HFFc6 (cell line): ENCODE results near the gene CNGB1. TPM values are rescaled to one million over a fixed set of nuclear protein-coding genes. Genes with fewer than 3 reads are reported as not detected.

Experiments used
- DNase-seq: peaks from one replicate; pipeline ENCODE4 v3.0.0-alpha.2; 2018
- H3K27ac Mint-ChIP-seq: 2 replicates; pipeline ENCODE4 v1.8.0; 2020; ENCODE audit warnings: mild to moderate bottlenecking, mixed read lengths
- H3K27me3 Mint-ChIP-seq: 2 replicates; pipeline ENCODE4 v1.8.0; 2021; ENCODE audit warnings: mild to moderate bottlenecking, moderate library complexity, mixed read lengths; ENCODE audit not compliant: insufficient read depth
- H3K36me3 Mint-ChIP-seq: 2 replicates; pipeline ENCODE4 v1.8.0; 2021; ENCODE audit warnings: low read depth, mixed read lengths
- H3K4me1 Mint-ChIP-seq: 2 replicates; pipeline ENCODE4 v1.8.0; 2020; ENCODE audit warnings: low read depth, mixed read lengths
- H3K4me3 Mint-ChIP-seq: 2 replicates; pipeline ENCODE4 v1.8.0; 2020; ENCODE audit warnings: mild to moderate bottlenecking, moderate library complexity, mixed read lengths
- H3K9me3 Mint-ChIP-seq: 2 replicates; pipeline ENCODE4 v1.8.0; 2020; ENCODE audit warnings: mild to moderate bottlenecking, mixed read lengths
- total RNA-seq, 6 experiments: library from RNA; stranded (reverse); fragmentation: NEBNext Ultra II Directional; extraction: Animal tissue kit (Norgen Biotek cat#: 25700); gene quantifications; 2 replicates in 1 of 6; 3 replicates in 5 of 6; pipeline ENCODE4 v1.2.3, GENCODE V29; 2021
- TF ChIP-seq, protein P1 (sequence below): fragments of 200-600 bp; sonication (generic); IDR thresholded peaks from 2 replicates; pipeline ENCODE4 v1.5.0; 2021; ENCODE audit warnings: antibody characterized with exemption, mild to moderate bottlenecking

CNGB1 gene
- total RNA-seq, 6 experiments from 2014 or later, result 0.02 TPM; not detected in 5

DNA sequence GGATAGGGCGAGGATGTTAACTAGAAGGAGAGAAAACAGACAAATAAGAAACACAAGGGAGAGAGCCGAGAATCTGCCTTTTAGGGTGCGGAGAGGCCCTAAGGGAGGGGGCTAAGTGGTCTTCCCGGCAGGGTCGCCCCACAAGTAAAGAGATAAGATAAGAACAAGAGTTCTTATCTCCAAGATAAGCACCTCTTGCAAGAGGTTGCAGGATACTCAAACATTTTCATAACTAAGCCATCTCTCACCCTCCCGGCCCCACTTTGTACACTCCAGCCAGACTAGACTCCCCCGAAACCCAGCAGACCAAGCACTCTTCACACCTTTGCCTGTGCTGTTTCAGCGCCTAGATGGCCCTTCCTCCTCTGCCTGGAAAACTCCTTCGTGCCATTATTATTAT lies 15.3 kb upstream of the CNGB1 start:
- DNase-seq, result no peak
- TF ChIP-seq, protein P1, sequence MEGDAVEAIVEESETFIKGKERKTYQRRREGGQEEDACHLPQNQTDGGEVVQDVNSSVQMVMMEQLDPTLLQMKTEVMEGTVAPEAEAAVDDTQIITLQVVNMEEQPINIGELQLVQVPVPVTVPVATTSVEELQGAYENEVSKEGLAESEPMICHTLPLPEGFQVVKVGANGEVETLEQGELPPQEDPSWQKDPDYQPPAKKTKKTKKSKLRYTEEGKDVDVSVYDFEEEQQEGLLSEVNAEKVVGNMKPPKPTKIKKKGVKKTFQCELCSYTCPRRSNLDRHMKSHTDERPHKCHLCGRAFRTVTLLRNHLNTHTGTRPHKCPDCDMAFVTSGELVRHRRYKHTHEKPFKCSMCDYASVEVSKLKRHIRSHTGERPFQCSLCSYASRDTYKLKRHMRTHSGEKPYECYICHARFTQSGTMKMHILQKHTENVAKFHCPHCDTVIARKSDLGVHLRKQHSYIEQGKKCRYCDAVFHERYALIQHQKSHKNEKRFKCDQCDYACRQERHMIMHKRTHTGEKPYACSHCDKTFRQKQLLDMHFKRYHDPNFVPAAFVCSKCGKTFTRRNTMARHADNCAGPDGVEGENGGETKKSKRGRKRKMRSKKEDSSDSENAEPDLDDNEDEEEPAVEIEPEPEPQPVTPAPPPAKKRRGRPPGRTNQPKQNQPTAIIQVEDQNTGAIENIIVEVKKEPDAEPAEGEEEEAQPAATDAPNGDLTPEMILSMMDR, result no peak
- Mint-ChIP-seq H3K4me1 (no peaks in the 10 kb centered on the region), H3K36me3 (no peaks in the 10 kb centered on the region), H3K27ac (no peak overlapping the region), H3K4me3 (no peak overlapping the region), H3K27me3 (peaks cover 23% of the 10 kb centered on the region), H3K9me3 (no peaks in the 10 kb centered on the region)

DNA sequence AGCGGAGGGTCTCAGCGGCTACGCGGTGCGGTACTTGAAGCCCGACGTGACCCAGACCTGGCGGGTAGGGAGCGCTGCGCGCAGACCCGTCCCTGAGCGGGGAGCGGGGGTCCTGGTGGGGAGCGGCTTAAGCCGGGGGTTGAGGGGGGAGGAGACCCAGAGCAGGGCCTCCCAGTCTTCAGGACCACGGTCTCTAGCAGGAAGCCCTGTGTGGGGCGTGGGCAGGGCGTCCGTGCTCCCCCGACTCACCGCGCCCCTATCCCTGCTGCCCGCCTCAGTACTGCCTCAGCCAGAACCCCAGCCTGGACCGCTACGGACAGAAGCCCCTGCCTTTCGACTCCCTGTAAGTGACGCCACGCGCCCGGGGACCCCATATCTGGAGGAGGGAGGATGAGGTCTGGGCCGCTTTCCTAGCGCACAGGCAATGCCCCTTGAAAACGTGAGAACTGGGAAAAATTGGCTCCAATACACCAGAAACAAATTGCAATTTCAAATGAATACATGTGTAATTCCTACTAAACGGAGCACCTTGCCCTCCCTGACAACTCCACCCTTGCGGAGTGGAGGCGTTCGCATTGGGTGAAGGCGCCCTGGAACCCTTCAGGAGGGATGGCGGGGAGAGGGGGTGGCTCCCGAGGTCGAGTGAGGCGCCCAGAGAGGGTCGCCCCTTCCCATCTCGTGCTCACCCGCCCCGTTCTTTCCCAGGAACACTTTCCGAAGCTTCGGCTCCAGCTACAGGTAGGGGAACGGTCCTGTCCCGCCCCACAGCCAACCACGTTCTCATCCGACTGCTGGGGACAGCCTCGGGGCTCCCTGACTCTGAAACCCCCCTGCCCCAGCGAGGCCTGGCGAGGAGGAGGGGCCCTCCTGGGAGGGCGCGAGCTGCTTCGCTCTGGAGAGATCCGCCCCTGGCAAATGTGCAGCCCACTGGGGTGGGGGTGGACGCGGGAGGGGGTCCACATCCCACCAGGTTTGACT lies 14.6 kb upstream of the CNGB1 start:
- DNase-seq, result no peak
- Mint-ChIP-seq H3K4me1 (no peaks in the 10 kb centered on the region), H3K27ac (no peak overlapping the region), H3K27me3 (peaks cover 28% of the 10 kb centered on the region), H3K4me3 (no peak overlapping the region), H3K9me3 (no peaks in the 10 kb centered on the region), H3K36me3 (no peaks in the 10 kb centered on the region)
- TF ChIP-seq, protein P1, result no peak

DNA sequence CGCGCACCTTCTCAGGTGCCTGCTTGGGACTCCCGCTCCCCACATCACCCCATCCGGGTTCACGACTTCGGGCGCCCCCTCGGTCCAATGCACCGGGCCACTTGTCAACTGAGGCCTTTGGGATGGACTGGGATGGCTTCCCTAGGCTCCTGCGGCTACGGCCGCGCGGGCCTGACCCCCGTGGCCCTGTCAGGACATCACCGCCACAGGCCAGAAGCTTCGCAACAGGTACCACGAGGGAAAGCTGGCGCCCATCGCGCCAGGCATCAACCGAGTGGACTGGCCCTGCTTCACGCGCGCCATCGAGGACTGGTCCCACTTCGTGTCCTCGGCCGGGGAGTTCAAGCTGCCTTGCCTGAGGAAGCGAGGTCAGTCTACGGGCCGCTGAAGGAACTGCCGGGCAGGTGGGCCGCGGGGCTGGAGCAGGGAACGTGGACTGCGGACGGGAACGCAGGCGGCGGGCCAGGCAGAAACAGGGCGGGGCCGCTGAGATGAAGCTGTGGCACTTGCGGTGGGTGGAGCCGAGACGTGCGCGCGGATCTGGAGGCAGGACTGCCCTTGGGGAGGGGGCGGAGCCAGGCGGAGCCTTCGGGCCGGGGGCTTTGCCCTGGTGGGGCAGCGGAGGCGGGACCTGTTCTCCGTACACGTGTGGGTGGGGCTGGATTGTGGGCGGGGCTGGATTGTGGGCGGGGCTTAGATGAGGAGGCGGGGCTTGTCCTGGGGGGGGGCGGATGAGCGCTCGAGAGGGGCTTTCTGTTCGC lies 13.7 kb upstream of the CNGB1 start:
- no peak overlapping the region for H3K27ac Mint-ChIP-seq
- no peak for DNase-seq
- H3K4me3 Mint-ChIP-seq, result no peak overlapping the region
- no peaks in the 10 kb centered on the region for H3K4me1 Mint-ChIP-seq
- TF ChIP-seq, protein P1, result no peak
- H3K9me3 Mint-ChIP-seq, result no peaks in the 10 kb centered on the region
- peaks cover 28% of the 10 kb centered on the region for H3K27me3 Mint-ChIP-seq
- H3K36me3 Mint-ChIP-seq, result no peaks in the 10 kb centered on the region

DNA sequence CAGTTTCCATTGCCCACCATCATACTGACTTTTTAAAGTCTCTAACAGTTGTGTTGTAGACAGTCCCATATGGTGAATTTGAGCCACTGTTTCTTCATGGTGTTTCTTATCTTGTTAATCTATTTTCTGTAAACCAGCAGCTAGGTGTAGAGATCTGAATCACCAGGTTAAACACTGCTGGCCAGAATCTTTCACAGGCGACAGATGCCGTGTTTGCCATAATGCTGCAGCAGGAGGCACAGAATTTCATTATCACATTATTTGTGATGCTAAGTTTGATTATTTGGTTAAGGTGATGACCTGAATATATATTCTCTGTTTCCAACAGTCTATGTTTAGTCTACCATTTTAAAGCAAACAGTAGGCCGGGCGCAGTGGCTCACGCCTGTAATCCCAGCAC lies 11.5 kb upstream of the CNGB1 start:
- Mint-ChIP-seq H3K9me3 (no peaks in the 10 kb centered on the region), H3K27ac (no peak overlapping the region), H3K4me1 (no peaks in the 10 kb centered on the region), H3K27me3 (peaks cover 29% of the 10 kb centered on the region), H3K4me3 (no peak overlapping the region), H3K36me3 (no peaks in the 10 kb centered on the region)
- no peak for DNase-seq
- TF ChIP-seq, protein P1, result no peak

DNA sequence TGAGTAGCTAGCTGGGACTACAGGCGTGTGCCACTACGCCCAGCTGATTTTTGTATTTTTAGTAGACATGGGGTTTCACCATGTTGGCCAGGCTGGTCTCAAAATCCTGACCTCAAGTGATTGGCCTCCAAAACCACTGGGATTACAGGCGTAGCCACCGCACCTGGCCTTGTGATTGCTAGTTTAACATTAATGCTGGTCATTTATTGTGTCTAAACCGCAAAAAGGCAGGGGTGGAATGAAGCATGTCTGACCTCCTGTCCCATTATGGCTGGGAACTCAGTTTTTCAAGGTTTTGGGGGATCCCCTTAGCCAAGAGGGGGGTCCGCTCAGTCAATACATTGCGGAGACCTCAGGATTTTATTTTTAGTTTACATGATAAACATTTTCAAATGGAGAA lies 10.7 kb upstream of the CNGB1 start:
- no peak overlapping the region for H3K27ac Mint-ChIP-seq
- H3K4me3 Mint-ChIP-seq, result no peak overlapping the region
- no peaks in the 10 kb centered on the region for H3K36me3 Mint-ChIP-seq
- TF ChIP-seq, protein P1, result no peak
- peaks cover 26% of the 10 kb centered on the region for H3K27me3 Mint-ChIP-seq
- no peaks in the 10 kb centered on the region for H3K9me3 Mint-ChIP-seq
- H3K4me1 Mint-ChIP-seq, result no peaks in the 10 kb centered on the region
- no peak for DNase-seq
